Stimulated activated memory B cell treated with anti-CD40 and anti-IgM and Interleukin-4, amounts not matched to agents 10 μg/mL and 1 μg/mL and 100 μg/mL, for 72 hours (primary cell): ENCODE measurements around the gene LRRC26.

ENCODE experiments used
- ATAC-seq: fragments of 150-1000 bp; cut with Tn5 transposase; 2 replicates; pipeline ENCODE4 v1.10.0; 2021
- H3K27ac Mint-ChIP-seq: one replicate; pipeline ENCODE4 v1.8.0; 2022; ENCODE audit warnings: mild to moderate bottlenecking, mixed read lengths
- H3K27me3 Mint-ChIP-seq: one replicate; pipeline ENCODE4 v1.8.0; 2022; ENCODE audit warnings: mixed read lengths
- H3K36me3 Mint-ChIP-seq: one replicate; pipeline ENCODE4 v1.8.0; 2022; ENCODE audit warnings: mixed read lengths
- H3K4me1 Mint-ChIP-seq: one replicate; pipeline ENCODE4 v1.8.0; 2022; ENCODE audit warnings: mixed read lengths
- H3K4me3 Mint-ChIP-seq: one replicate; pipeline ENCODE4 v1.8.0; 2022; ENCODE audit warnings: mild to moderate bottlenecking, moderate library complexity, mixed read lengths
- H3K9me3 Mint-ChIP-seq: one replicate; pipeline ENCODE4 v1.8.0; 2022; ENCODE audit warnings: mixed read lengths

Gene LRRC26

DNA sequence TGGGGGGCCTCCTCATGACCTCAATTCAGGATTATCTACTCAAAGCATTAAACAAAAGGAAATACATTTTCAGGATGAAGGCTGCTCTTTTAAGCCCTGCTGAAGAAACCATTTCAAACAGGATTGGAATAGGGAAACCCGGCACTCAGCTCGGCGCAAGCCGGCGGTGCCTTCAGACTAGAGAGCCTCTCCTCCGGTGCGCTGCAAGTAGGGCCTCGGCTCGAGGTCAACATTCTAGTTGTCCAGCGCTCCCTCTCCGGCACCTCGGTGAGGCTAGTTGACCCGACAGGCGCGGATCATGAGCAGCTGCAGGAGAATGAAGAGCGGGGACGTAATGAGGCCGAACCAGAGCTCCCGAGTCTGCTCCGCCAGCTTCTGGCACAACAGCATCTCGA, 34.9 kb upstream of the LRRC26 start:
- ATAC-seq: no peak
- H3K4me1 Mint-ChIP-seq: peaks cover 55% of the 10 kb centered on the region

DNA sequence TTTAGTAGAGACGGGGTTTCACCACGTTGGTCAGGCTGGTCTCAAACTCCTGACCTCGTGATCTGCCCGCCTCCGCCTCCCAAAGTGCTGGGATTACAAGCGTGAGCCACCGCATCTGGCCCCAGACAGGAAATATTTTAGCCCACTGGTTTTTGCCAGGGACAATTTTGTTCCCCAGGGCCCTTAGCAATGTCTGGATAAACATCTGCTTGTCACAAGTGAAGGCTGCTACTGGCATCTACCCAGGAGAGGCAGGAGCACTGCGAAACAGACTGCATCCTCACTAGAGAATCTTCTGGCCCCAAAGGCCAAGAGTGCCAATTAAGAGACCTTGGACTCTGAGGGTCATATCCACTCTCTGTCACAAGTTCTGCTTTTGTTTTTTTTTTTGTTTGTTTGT, 33.1 kb upstream of the LRRC26 start:
- H3K4me1 Mint-ChIP-seq: peaks cover 66% of the 10 kb centered on the region
- no peak overlapping the region for H3K27ac Mint-ChIP-seq
- H3K36me3 Mint-ChIP-seq: peaks cover 20% of the 10 kb centered on the region
- peak overlapping the region; percentile 31 for H3K4me3 Mint-ChIP-seq
- ATAC-seq: no peak
- no peaks in the 10 kb centered on the region for H3K27me3 Mint-ChIP-seq
- no peaks in the 10 kb centered on the region for H3K9me3 Mint-ChIP-seq

More for the DNA sequence above, 34.9 kb upstream of the LRRC26 start:
- Mint-ChIP-seq H3K4me3 (peak overlapping the region; percentile 85), H3K27ac (peak overlapping the region; percentile 96), H3K9me3 (no peaks in the 10 kb centered on the region), H3K27me3 (no peaks in the 10 kb centered on the region), H3K36me3 (peaks cover 27% of the 10 kb centered on the region)

- peaks cover 60% of the 10 kb centered on the region for H3K4me1 Mint-ChIP-seq
- H3K27me3 Mint-ChIP-seq: no peaks in the 10 kb centered on the region
- peak overlapping the region; percentile 81 for H3K27ac Mint-ChIP-seq
- peaks cover 5% of the 10 kb centered on the region for H3K36me3 Mint-ChIP-seq
- ATAC-seq: no peak
- H3K9me3 Mint-ChIP-seq: no peaks in the 10 kb centered on the region
- peak overlapping the region; percentile 85 for H3K4me3 Mint-ChIP-seq
These were observed 31.5 kb upstream of the LRRC26 start for GRCh38 chr9:137201205-137201868.

DNA sequence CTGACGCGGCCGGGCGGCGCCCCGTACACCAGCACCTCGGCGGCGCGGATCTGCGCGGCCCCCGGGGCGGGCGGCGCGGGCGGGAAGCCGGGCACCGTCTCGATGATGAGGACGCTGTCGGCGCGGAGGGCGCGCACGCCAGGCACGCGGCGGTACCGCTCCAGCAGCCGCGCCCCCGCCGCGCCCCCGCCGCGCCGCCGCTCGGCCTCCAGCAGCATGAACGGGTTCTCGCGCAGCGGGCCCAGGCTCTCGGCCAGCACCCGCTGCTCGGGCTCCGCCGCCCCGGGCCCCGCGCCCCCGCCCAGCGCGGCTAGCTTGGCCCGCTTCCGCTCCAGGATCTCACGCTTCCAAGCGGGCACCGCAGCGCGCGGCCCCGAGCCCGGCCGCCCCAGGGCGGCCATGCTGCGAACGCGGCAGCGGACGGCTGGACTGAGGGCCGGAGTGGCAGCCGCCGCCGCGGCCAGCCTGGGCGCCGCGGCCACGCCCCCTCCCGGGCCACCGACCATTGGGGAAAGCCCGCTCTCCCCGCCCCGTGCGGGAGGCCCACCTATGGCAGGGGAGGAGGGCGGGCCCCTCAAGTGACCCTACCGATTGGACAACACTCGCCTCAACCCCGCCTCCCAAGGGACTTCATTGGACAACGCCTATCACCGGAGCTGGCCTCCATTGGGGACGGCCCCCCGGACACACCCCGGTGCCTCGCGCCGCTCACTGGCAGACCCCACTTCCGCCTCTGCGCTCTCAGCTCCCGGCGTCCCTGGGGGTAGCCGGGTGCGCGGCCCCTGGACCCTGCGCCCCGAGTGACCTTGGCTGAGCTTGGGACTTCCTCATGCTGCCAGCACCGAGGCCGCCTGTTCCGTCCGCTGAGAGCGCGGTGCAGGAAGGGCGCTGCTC, 30.7 kb upstream of the LRRC26 start, which contains the start of gene TPRN:
TSS of gene TPRN (minus strand) at position 431 of the 894 bp plus-strand sequence. CDS start at position 401, 30 bp downstream.
- Mint-ChIP-seq H3K9me3 (no peaks in the 10 kb centered on the region), H3K4me3 (peak within 1 kb of the TSS; percentile 85), H3K4me1 (peaks cover 52% of the 10 kb centered on the region), H3K27ac (peak within 1 kb of the TSS; percentile 81), H3K27me3 (no peaks in the 10 kb centered on the region), H3K36me3 (peaks cover 2% of the 10 kb centered on the region)
- peak; percentile 98 for ATAC-seq

- peak overlapping the region; percentile 64 for H3K27ac Mint-ChIP-seq
- no peaks in the 10 kb centered on the region for H3K9me3 Mint-ChIP-seq
- H3K4me3 Mint-ChIP-seq: peak overlapping the region; percentile 81
- H3K36me3 Mint-ChIP-seq: no peaks in the 10 kb centered on the region
- no peak for ATAC-seq
- H3K4me1 Mint-ChIP-seq: peaks cover 46% of the 10 kb centered on the region
- no peaks in the 10 kb centered on the region for H3K27me3 Mint-ChIP-seq
These were observed 29.7 kb upstream of the LRRC26 start for GRCh38 chr9:137199411-137200121.

DNA sequence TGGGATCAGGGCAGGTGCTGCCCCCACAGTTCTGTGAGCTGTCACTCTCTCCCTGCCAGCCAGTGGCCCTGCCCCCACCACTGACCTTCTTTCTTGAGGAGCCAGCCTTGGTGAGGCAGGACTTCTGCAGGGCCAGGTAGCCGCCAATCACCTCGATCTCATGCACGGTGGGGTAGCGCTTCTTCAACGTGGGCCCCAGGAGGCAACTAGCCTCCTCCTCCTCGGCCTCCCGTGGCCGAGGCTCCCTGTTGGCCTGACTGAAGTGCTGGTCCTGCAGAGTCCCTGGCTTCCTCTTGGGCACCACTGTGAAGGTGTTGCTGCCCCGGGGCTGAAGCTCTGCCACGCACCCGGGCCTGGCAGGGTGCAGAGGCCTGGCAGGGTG, 29.0 kb upstream of the LRRC26 start:
- no peaks in the 10 kb centered on the region for H3K9me3 Mint-ChIP-seq
- no peaks in the 10 kb centered on the region for H3K36me3 Mint-ChIP-seq
- no peak overlapping the region for H3K27ac Mint-ChIP-seq
- no peak for ATAC-seq
- H3K4me3 Mint-ChIP-seq: peak overlapping the region; percentile 81
- no peaks in the 10 kb centered on the region for H3K27me3 Mint-ChIP-seq
- peaks cover 40% of the 10 kb centered on the region for H3K4me1 Mint-ChIP-seq

- H3K27me3 Mint-ChIP-seq: no peaks in the 10 kb centered on the region
- no peak overlapping the region for H3K27ac Mint-ChIP-seq
- ATAC-seq: no peak
- H3K4me3 Mint-ChIP-seq: peak overlapping the region; percentile 81
- peaks cover 40% of the 10 kb centered on the region for H3K4me1 Mint-ChIP-seq
- H3K36me3 Mint-ChIP-seq: no peaks in the 10 kb centered on the region
- no peaks in the 10 kb centered on the region for H3K9me3 Mint-ChIP-seq
These were observed 28.4 kb upstream of the LRRC26 start for GRCh38 chr9:137198051-137198901.

DNA sequence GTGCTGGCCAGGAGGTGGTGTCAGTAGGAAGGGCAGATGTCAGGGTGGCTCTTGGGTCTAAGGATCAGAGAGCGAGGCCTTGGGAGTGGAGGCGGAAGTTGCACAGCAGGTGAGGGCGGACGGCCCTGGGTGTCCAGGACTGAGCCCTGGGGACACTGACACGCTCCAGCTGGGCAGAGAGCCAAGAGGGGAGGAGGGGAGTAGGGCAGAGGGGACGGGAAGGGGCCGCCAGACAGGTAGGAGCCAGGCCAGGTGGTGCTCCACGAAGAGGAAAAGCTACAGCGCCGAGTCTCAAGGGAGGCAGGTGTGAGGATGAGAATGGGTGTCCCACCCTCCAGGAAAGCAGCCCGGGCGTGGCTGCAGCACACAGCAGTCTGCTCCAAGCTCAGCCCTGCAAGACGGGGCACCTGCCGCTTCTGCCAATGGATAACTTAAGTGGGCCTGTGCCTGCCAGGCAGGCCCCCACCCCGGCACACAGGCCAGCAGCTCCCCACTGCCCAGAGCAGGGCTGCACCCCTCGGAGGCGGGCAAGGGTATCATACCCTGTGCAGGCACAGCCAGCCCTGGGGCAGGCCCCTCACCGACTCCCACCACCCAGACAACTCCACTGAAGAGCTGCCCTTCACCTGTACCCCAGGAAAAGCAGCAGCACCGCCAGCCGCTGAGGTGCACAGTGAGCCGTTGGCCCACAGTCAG, 25.8 kb upstream of the LRRC26 start:
- Mint-ChIP-seq H3K36me3 (peaks cover 9% of the 10 kb centered on the region), H3K9me3 (no peaks in the 10 kb centered on the region), H3K4me3 (no peak overlapping the region), H3K27ac (no peak overlapping the region), H3K27me3 (no peaks in the 10 kb centered on the region), H3K4me1 (peaks cover 27% of the 10 kb centered on the region)
- ATAC-seq: no peak

DNA sequence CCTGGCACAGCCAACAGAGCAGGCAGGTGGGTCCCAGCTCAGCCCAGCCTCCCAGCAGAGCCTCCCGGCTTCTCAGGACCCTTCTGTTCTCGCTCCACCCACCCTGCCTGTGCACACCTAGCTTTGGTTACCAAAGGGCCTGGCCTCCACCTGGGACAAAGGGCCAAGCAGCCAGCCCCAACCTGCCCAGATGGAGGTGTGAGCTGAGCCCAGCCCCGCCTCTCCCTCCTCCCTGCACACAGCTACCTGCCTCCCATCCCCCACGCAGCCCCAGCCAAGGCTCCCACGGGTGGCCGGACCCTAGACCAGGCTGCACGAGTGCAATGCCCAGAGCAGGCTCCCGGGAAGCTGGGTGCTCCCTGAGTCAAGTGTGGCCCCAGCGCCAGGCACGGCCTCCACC, 25.1 kb upstream of the LRRC26 start:
- Mint-ChIP-seq H3K36me3 (peaks cover 11% of the 10 kb centered on the region), H3K4me3 (no peak overlapping the region), H3K27me3 (no peaks in the 10 kb centered on the region), H3K9me3 (no peaks in the 10 kb centered on the region), H3K4me1 (peaks cover 30% of the 10 kb centered on the region), H3K27ac (no peak overlapping the region)
- ATAC-seq: no peak

DNA sequence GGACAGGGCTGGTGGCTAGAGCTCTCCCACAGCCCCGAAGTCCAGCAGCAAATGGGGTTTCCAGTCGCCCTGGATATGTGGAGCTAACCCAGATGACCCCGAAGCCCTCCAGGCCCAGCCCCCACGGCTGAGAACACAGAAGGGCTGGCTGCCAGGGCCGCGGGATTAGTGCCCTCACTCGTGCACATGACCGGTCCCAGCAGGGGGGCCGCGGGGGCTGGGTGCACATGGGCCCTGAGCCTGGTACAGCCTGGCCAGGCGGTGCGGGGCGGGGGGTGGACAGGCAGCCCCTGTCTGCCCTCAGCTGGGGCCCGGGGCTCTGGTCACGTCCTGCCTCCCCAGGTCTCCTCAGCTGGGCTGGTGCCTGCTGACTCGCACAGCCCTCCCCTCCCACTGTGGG, 24.5 kb upstream of the LRRC26 start:
- Mint-ChIP-seq H3K9me3 (no peaks in the 10 kb centered on the region), H3K36me3 (peaks cover 11% of the 10 kb centered on the region), H3K27ac (no peak overlapping the region), H3K4me1 (peaks cover 31% of the 10 kb centered on the region), H3K27me3 (no peaks in the 10 kb centered on the region), H3K4me3 (no peak overlapping the region)
- no peak for ATAC-seq

DNA sequence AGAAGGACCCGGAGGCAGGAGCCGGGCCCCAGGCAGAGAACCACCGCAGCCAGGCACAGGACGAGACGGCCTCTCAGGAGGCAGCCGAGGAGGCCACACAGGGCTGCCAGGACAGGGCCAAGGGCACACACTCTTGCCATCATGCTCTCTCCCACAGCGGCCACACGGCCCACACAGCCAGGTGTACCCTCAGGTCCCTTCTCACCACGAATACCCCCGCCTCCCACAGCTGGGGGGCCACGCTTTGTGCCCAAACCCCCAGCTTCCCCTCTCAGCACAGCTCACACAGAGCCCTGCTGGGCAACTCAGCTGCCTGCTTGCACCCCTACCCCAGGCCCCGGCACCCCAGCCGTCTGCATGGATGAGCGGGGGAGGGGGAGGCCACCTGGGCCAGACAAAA, 23.9 kb upstream of the LRRC26 start:
- Mint-ChIP-seq H3K4me1 (peaks cover 30% of the 10 kb centered on the region), H3K4me3 (no peak overlapping the region), H3K27me3 (no peaks in the 10 kb centered on the region), H3K36me3 (peaks cover 11% of the 10 kb centered on the region), H3K9me3 (no peaks in the 10 kb centered on the region), H3K27ac (no peak overlapping the region)
- no peak for ATAC-seq

DNA sequence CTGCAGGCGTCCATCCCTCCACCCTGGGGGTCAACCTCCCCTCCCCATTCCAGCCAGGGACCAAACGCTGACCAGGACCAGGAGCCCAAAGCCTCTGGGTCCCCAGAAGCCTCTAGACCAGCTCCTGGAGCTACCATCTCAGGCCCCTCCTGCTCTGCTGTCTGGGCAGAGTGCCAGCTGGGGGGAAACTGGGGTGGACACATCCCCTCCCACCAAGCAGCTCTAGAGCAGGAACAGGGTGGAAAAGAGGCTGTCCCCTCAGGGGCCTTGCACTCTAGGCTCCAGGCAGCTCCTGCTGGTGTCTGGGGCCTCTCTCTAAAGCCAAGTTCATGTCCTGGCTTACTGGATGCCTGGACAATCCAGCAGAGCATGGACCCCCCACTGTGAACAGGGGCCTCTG, 23.0 kb upstream of the LRRC26 start:
- no peak for ATAC-seq
- no peaks in the 10 kb centered on the region for H3K27me3 Mint-ChIP-seq
- H3K4me3 Mint-ChIP-seq: no peak overlapping the region
- peaks cover 11% of the 10 kb centered on the region for H3K36me3 Mint-ChIP-seq
- H3K4me1 Mint-ChIP-seq: peaks cover 29% of the 10 kb centered on the region
- no peak overlapping the region for H3K27ac Mint-ChIP-seq
- H3K9me3 Mint-ChIP-seq: no peaks in the 10 kb centered on the region

DNA sequence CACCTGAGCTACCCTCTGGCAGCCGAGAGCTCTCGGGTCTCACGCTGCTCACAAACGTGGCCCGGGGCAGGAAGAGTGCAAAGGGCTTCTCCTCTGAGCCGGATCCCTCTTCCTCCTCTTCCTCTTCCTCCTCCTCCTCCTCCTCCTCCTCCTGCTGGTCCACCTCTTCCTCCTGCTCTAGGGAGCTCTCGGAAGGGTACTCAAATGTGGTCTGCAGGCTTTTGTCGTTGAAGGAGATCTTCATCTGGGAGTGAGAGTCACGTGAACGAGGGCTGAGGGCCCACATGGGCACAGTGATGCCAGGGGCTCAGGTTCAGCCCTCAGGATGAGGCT, 22.6 kb upstream of the LRRC26 start:
- no peaks in the 10 kb centered on the region for H3K9me3 Mint-ChIP-seq
- H3K4me1 Mint-ChIP-seq: peaks cover 32% of the 10 kb centered on the region
- no peak overlapping the region for H3K27ac Mint-ChIP-seq
- no peaks in the 10 kb centered on the region for H3K27me3 Mint-ChIP-seq
- H3K4me3 Mint-ChIP-seq: no peak overlapping the region
- no peak for ATAC-seq
- peaks cover 11% of the 10 kb centered on the region for H3K36me3 Mint-ChIP-seq

GRCh38 chr9:137191691-137192447, 22.0 kb upstream of the LRRC26 start:
- no peak overlapping the region for H3K4me3 Mint-ChIP-seq
- ATAC-seq: no peak
- peak overlapping the region; percentile 75 for H3K27ac Mint-ChIP-seq
- H3K9me3 Mint-ChIP-seq: no peaks in the 10 kb centered on the region
- peaks cover 32% of the 10 kb centered on the region for H3K4me1 Mint-ChIP-seq
- no peaks in the 10 kb centered on the region for H3K27me3 Mint-ChIP-seq
- H3K36me3 Mint-ChIP-seq: peaks cover 11% of the 10 kb centered on the region
